ENCODE measurements around the gene PAK1. TPM values are rescaled to one million over a fixed set of nuclear protein-coding genes. Genes with fewer than 3 reads are reported as not detected.

PAK1 gene
- polyA plus RNA-seq, 3 donors = 128 to 195 (median 134) TPM

GRCh38 chr11:77424644-77425043 lies 49.2 kb downstream of the PAK1 start:
- no peak overlapping the region for H3K4me3 ChIP-seq (replicated peaks in 1 of 3; ENCODE audit: low read depth in 2 of 3, low read length in 3 of 3)
- no peak overlapping the region for H3K9ac ChIP-seq (ENCODE audit: insufficient read depth, low read length, poor library complexity, severe bottlenecking)
- peaks cover 14 to 22% of the 10 kb centered on the region in 2 donors for H3K4me1 ChIP-seq (ENCODE audit: control insufficient read depth in 1 of 2, insufficient read depth in 2 of 2, low read length in 2 of 2)
- Mint-ChIP-seq H3K9me3 (peaks cover 0 to 2% (median 0%) of the 10 kb centered on the region in 7 donors), H3K4me1 (peaks cover 27% of the 10 kb centered on the region), H3K4me3 (no peak overlapping the region), H3K27me3 (ENCODE audit: low read depth in 3 of 3) (peaks cover 0 to 2% (median 0%) of the 10 kb centered on the region in 3 donors), H3K36me3 (no peaks in the 10 kb centered on the region), H3K27ac (peak overlapping the region in 1 of 7 donors; percentile 28)
- H2AFZ ChIP-seq (ENCODE audit: insufficient read depth, low read depth, low read length, poor library complexity, severe bottlenecking) = no peak overlapping the region
- H3K4me2 ChIP-seq (replicated peaks; ENCODE audit: extremely low read depth, low read length, poor library complexity, severe bottlenecking) = no peak overlapping the region
- no peak overlapping the region for H3K27ac ChIP-seq (ENCODE audit: low read depth in 1 of 2, low read length in 2 of 2)
- no peaks in the 10 kb centered on the region for H3K36me3 ChIP-seq (replicated peaks in 1 of 2; ENCODE audit: control insufficient read depth in 1 of 2, insufficient read depth in 2 of 2, low read length in 2 of 2)
- TF ChIP-seq, protein P1, sequence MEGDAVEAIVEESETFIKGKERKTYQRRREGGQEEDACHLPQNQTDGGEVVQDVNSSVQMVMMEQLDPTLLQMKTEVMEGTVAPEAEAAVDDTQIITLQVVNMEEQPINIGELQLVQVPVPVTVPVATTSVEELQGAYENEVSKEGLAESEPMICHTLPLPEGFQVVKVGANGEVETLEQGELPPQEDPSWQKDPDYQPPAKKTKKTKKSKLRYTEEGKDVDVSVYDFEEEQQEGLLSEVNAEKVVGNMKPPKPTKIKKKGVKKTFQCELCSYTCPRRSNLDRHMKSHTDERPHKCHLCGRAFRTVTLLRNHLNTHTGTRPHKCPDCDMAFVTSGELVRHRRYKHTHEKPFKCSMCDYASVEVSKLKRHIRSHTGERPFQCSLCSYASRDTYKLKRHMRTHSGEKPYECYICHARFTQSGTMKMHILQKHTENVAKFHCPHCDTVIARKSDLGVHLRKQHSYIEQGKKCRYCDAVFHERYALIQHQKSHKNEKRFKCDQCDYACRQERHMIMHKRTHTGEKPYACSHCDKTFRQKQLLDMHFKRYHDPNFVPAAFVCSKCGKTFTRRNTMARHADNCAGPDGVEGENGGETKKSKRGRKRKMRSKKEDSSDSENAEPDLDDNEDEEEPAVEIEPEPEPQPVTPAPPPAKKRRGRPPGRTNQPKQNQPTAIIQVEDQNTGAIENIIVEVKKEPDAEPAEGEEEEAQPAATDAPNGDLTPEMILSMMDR (IDR thresholded peaks at IDR 0.05) = no peak
- no peaks in the 10 kb centered on the region for H3K9me3 ChIP-seq (replicated peaks in 1 of 2; ENCODE audit: control insufficient read depth in 1 of 2, insufficient read depth in 1 of 2, low read length in 2 of 2)
- no peaks in the 10 kb centered on the region for H4K20me1 ChIP-seq (ENCODE audit: insufficient read depth, low read length)
- H3K79me2 ChIP-seq (ENCODE audit: insufficient read depth, low read length) = peaks cover 7% of the 10 kb centered on the region
- WGBS (ENCODE audit: insufficient coverage) = 67% methylated on average over 2 of the region's 3 CpGs
- intact Hi-C loops (cut with micrococcal nuclease) = no loop called here
- DNase-seq = no peak
- H3K27me3 ChIP-seq (ENCODE audit: control insufficient read depth in 2 of 2, insufficient read depth in 2 of 2, low read length in 2 of 2) = no peaks in the 10 kb centered on the region

GRCh38 chr11:77423624-77424023 lies 50.3 kb downstream of the PAK1 start:
- Histone ChIP-seq H3K4me1 (ENCODE audit: control insufficient read depth in 1 of 2, insufficient read depth in 2 of 2, low read length in 2 of 2) (peaks cover 19 to 28% of the 10 kb centered on the region in 2 donors), H3K9me3 (replicated peaks in 1 of 2; ENCODE audit: control insufficient read depth in 1 of 2, insufficient read depth in 1 of 2, low read length in 2 of 2) (no peaks in the 10 kb centered on the region), H4K20me1 (ENCODE audit: insufficient read depth, low read length) (no peaks in the 10 kb centered on the region), H3K4me3 (replicated peaks in 1 of 3; ENCODE audit: low read depth in 2 of 3, low read length in 3 of 3) (no peak overlapping the region), H3K36me3 (replicated peaks in 1 of 2; ENCODE audit: control insufficient read depth in 1 of 2, insufficient read depth in 2 of 2, low read length in 2 of 2) (no peaks in the 10 kb centered on the region), H3K4me2 (replicated peaks; ENCODE audit: extremely low read depth, low read length, poor library complexity, severe bottlenecking) (no peak overlapping the region), H3K79me2 (ENCODE audit: insufficient read depth, low read length) (peaks cover 8% of the 10 kb centered on the region), H3K9ac (ENCODE audit: insufficient read depth, low read length, poor library complexity, severe bottlenecking) (no peak overlapping the region), H3K27ac (ENCODE audit: low read depth in 1 of 2, low read length in 2 of 2) (no peak overlapping the region), H3K27me3 (ENCODE audit: control insufficient read depth in 2 of 2, insufficient read depth in 2 of 2, low read length in 2 of 2) (no peaks in the 10 kb centered on the region), H2AFZ (ENCODE audit: insufficient read depth, low read depth, low read length, poor library complexity, severe bottlenecking) (no peak overlapping the region)
- no peak overlapping the region for H3K4me3 Mint-ChIP-seq
- H3K36me3 Mint-ChIP-seq = no peaks in the 10 kb centered on the region
- intact Hi-C loops (cut with micrococcal nuclease) = no loop called here
- TF ChIP-seq, protein P1 (IDR thresholded peaks at IDR 0.05) = no peak
- no peak for DNase-seq
- no peak overlapping the region for H3K27ac Mint-ChIP-seq
- peaks cover 0 to 2% (median 0%) of the 10 kb centered on the region in 7 donors for H3K9me3 Mint-ChIP-seq
- peaks cover 31% of the 10 kb centered on the region for H3K4me1 Mint-ChIP-seq
- peaks cover 0 to 2% (median 0%) of the 10 kb centered on the region in 3 donors for H3K27me3 Mint-ChIP-seq (ENCODE audit: low read depth in 3 of 3)
